ENCODE results near the gene ENPEP. TPM values are rescaled to one million over a fixed set of nuclear protein-coding genes. Genes with fewer than 3 reads are reported as not detected.
A peak's percentile ranks its signal among the peaks of the same experiment; 100 is the strongest.
"Not testable (repeated sequence)": the region's sequence is repeated elsewhere in the genome, so short reads cannot be mapped to it uniquely, and the experiment has no call there.

Gene ENPEP
- total RNA-seq (2021) (8.4 and 13.2 TPM in 2 replicates), Bru-seq, nascent RNA (percentile 65 among the genes with signal in this experiment), BruChase-seq, experiment 1, labeled RNA remaining after a 2-hour chase (percentile 52 among the genes with signal in this experiment), BruChase-seq, experiment 2, labeled RNA remaining after a 6-hour chase (percentile 51 among the genes with signal in this experiment)
- long read RNA-seq, full-length matches to known transcripts, result 63 of 76 reads
- long read RNA-seq, partial matches to known transcripts, result 0 of 76 reads
- long read RNA-seq, other reads (novel, unspliced or antisense), result 13 of 76 reads

- DNase-seq (ENCODE audit: low spot score), result peak; percentile 71
- no peak for TF ChIP-seq CTCF (conservative IDR thresholded peaks at IDR 0.05; ENCODE audit: low read depth, low read length)
- no peak for TF ChIP-seq EZH2 (IDR thresholded peaks at IDR 0.05; ENCODE audit: borderline replicate concordance, low read depth, low read length, poor library complexity, severe bottlenecking)
- peak within 1 kb of the TSS; percentile 63 for H3K4me3 ChIP-seq (ENCODE audit: low read depth, low read length, poor library complexity, severe bottlenecking)
- BruUV-seq (replicated peaks), result TSS peak; percentile 69
- H3K36me3 ChIP-seq (ENCODE audit: insufficient read depth, low read length, poor library complexity, severe bottlenecking), result no peaks in the 10 kb centered on the region
- intact Hi-C loops (cut with micrococcal nuclease; ENCODE audit: unreplicated experiment), result no loop called here
- no peaks in the 10 kb centered on the region for H3K4me1 ChIP-seq (ENCODE audit: insufficient read depth, low read length, poor library complexity, severe bottlenecking)
- H3K9me3 ChIP-seq (ENCODE audit: low read depth, low read length, poor library complexity, severe bottlenecking), result no peaks in the 10 kb centered on the region
- ChIA-PET POLR2A (ENCODE audit: low non-redundant PET) (interaction anchor here (0.5 kb wide), 1 partner anchor 21 kb away, joined by 8 read pairs; no protein-coding TSS in a partner anchor), CTCF (no interaction called here)
- no peaks in the 10 kb centered on the region for H3K27me3 ChIP-seq (replicated peaks; ENCODE audit: insufficient read depth, low read depth, low read length, poor library complexity)
- peak within 1 kb of the TSS; percentile 40 for H3K27ac ChIP-seq (ENCODE audit: low read depth, low read length, poor library complexity, severe bottlenecking)
Observed at GRCh38 chr4:110475881-110476818, at the start of gene ENPEP. Gene ENPEP (plus strand): TSS chr4:110476155. CDS start chr4:110476415, 260 bp downstream.

GRCh38 chr4:110431805-110432204 lies 44.1 kb upstream of the ENPEP start:
- H3K9me3 ChIP-seq (ENCODE audit: low read depth, low read length, poor library complexity, severe bottlenecking); H3K27me3 ChIP-seq (replicated peaks; ENCODE audit: insufficient read depth, low read depth, low read length, poor library complexity); H3K4me3 ChIP-seq (ENCODE audit: low read depth, low read length, poor library complexity, severe bottlenecking); DNase-seq (ENCODE audit: low spot score); H3K36me3 ChIP-seq (ENCODE audit: insufficient read depth, low read length, poor library complexity, severe bottlenecking); POLR2A ChIA-PET (ENCODE audit: low non-redundant PET); CTCF ChIA-PET; H3K27ac ChIP-seq (ENCODE audit: low read depth, low read length, poor library complexity, severe bottlenecking); intact Hi-C loops (cut with micrococcal nuclease; ENCODE audit: unreplicated experiment); BruUV-seq (replicated peaks); H3K4me1 ChIP-seq (ENCODE audit: insufficient read depth, low read length, poor library complexity, severe bottlenecking): not testable (repeated sequence)

GRCh38 chr4:110437292-110437691 lies 38.7 kb upstream of the ENPEP start:
- H3K27ac ChIP-seq (ENCODE audit: low read depth, low read length, poor library complexity, severe bottlenecking); intact Hi-C loops (cut with micrococcal nuclease; ENCODE audit: unreplicated experiment); POLR2A ChIA-PET (ENCODE audit: low non-redundant PET); CTCF ChIA-PET; H3K36me3 ChIP-seq (ENCODE audit: insufficient read depth, low read length, poor library complexity, severe bottlenecking); BruUV-seq (replicated peaks); H3K9me3 ChIP-seq (ENCODE audit: low read depth, low read length, poor library complexity, severe bottlenecking); DNase-seq (ENCODE audit: low spot score); H3K4me1 ChIP-seq (ENCODE audit: insufficient read depth, low read length, poor library complexity, severe bottlenecking); H3K4me3 ChIP-seq (ENCODE audit: low read depth, low read length, poor library complexity, severe bottlenecking); H3K27me3 ChIP-seq (replicated peaks; ENCODE audit: insufficient read depth, low read depth, low read length, poor library complexity): not testable (repeated sequence)

GRCh38 chr4:110439209-110439608 lies 36.7 kb upstream of the ENPEP start:
- H3K36me3 ChIP-seq (ENCODE audit: insufficient read depth, low read length, poor library complexity, severe bottlenecking); intact Hi-C loops (cut with micrococcal nuclease; ENCODE audit: unreplicated experiment); H3K27ac ChIP-seq (ENCODE audit: low read depth, low read length, poor library complexity, severe bottlenecking); CTCF ChIA-PET; H3K4me3 ChIP-seq (ENCODE audit: low read depth, low read length, poor library complexity, severe bottlenecking); DNase-seq (ENCODE audit: low spot score); BruUV-seq (replicated peaks); H3K27me3 ChIP-seq (replicated peaks; ENCODE audit: insufficient read depth, low read depth, low read length, poor library complexity); H3K4me1 ChIP-seq (ENCODE audit: insufficient read depth, low read length, poor library complexity, severe bottlenecking); H3K9me3 ChIP-seq (ENCODE audit: low read depth, low read length, poor library complexity, severe bottlenecking); POLR2A ChIA-PET (ENCODE audit: low non-redundant PET): not testable (repeated sequence)
